Measurements from ENCODE around the gene NR3C1.

DNA sequence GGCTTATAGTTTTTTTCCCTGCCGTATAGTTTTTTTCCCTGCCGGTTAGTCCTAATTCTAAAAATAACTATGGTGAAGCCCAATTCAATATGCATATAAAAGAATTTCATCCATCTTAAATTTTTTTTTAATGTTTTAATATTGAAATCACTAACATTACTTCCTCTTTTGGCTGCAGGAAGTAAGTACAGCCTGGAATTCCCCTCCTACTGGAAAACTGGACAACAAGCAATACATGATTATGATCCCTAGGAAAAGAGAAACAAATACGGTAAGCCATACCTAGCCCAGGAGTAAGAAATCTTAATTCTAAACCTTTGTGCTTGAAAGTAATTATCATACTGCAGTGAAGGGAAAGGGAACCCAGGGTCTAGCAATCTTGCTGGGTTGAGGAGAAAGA, 119.0 kb downstream of the NR3C1 start:
- TF ChIP-seq EZH2 (IDR thresholded peaks at IDR 0.05; ENCODE audit: borderline replicate concordance, low read length), result no peak
- TF ChIP-seq, protein P1, sequence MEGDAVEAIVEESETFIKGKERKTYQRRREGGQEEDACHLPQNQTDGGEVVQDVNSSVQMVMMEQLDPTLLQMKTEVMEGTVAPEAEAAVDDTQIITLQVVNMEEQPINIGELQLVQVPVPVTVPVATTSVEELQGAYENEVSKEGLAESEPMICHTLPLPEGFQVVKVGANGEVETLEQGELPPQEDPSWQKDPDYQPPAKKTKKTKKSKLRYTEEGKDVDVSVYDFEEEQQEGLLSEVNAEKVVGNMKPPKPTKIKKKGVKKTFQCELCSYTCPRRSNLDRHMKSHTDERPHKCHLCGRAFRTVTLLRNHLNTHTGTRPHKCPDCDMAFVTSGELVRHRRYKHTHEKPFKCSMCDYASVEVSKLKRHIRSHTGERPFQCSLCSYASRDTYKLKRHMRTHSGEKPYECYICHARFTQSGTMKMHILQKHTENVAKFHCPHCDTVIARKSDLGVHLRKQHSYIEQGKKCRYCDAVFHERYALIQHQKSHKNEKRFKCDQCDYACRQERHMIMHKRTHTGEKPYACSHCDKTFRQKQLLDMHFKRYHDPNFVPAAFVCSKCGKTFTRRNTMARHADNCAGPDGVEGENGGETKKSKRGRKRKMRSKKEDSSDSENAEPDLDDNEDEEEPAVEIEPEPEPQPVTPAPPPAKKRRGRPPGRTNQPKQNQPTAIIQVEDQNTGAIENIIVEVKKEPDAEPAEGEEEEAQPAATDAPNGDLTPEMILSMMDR (conservative IDR thresholded peaks at IDR 0.05 in 1 of 2, IDR thresholded peaks at IDR 0.05 in 1 of 2; ENCODE audit: extremely low read depth in 1 of 2, insufficient read depth in 1 of 2, low read depth in 1 of 2, low read length in 2 of 2), result no peak
